ENCODE results near the gene ZNF644.
A peak's percentile ranks its signal among the peaks of the same experiment; 100 is the strongest.
"Not testable (repeated sequence)": the region's sequence is repeated elsewhere in the genome, so short reads cannot be mapped to it uniquely, and the experiment has no call there.

Gene ZNF644

DNA sequence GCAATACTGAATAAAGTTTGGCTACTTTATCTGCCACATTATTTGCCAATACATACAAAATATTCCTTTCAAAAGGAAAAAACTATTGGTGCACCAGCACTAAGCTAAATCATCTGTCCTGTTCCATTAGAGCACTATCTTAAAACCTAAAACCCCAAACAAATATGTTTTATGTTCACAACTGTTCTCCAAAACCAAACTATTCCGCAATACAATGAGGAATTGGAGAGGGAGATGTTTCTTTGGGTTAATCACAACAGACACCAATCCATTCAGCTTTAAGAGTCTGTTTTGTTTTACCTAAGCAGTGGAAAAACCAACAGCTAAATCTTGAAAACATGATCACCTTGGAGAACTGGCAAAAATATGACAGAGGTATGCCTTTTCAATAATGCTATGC lies 85.1 kb downstream of the ZNF644 start:
- no peak for DNase-seq (ENCODE audit: low read depth)
- TF ChIP-seq, protein P1, sequence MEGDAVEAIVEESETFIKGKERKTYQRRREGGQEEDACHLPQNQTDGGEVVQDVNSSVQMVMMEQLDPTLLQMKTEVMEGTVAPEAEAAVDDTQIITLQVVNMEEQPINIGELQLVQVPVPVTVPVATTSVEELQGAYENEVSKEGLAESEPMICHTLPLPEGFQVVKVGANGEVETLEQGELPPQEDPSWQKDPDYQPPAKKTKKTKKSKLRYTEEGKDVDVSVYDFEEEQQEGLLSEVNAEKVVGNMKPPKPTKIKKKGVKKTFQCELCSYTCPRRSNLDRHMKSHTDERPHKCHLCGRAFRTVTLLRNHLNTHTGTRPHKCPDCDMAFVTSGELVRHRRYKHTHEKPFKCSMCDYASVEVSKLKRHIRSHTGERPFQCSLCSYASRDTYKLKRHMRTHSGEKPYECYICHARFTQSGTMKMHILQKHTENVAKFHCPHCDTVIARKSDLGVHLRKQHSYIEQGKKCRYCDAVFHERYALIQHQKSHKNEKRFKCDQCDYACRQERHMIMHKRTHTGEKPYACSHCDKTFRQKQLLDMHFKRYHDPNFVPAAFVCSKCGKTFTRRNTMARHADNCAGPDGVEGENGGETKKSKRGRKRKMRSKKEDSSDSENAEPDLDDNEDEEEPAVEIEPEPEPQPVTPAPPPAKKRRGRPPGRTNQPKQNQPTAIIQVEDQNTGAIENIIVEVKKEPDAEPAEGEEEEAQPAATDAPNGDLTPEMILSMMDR (conservative IDR thresholded peaks at IDR 0.05; ENCODE audit: low read depth, low read length), result no peak
- no peak overlapping the region for H3K4me3 ChIP-seq (ENCODE audit: low read length)

- TF ChIP-seq, protein P1 (conservative IDR thresholded peaks at IDR 0.05; ENCODE audit: low read depth, low read length), result no peak
- DNase-seq (ENCODE audit: low read depth), result no peak
- H3K4me3 ChIP-seq (ENCODE audit: low read length), result no peak overlapping the region
Measured at GRCh38 chr1:90936061-90936460, 85.8 kb downstream of the ZNF644 start.

GRCh38 chr1:90928231-90928630 lies 93.6 kb downstream of the ZNF644 start:
- H3K4me3 ChIP-seq (ENCODE audit: low read length); DNase-seq (ENCODE audit: low read depth): not testable (repeated sequence)

DNA sequence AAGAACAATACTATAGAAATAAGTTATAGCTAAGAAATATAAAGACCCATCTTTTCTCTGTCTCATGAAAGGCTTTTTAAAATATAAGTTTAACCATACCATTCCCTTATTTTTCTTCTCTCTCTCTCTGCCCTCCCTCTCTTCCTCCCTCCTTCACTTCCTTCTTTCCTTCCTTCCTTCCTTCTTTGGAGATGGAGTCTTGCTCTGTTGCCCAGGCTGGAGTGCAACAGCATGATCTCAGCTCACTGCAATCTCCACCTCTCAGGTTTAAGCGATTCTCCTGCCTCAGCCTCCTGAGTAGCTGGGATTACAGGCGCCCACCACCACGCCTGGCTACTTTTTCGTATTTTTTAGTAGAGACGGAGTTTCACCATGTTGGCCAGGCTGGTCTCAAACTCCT lies 94.2 kb downstream of the ZNF644 start:
- DNase-seq (ENCODE audit: low read depth); H3K4me3 ChIP-seq (ENCODE audit: low read length): not testable (repeated sequence)

DNA sequence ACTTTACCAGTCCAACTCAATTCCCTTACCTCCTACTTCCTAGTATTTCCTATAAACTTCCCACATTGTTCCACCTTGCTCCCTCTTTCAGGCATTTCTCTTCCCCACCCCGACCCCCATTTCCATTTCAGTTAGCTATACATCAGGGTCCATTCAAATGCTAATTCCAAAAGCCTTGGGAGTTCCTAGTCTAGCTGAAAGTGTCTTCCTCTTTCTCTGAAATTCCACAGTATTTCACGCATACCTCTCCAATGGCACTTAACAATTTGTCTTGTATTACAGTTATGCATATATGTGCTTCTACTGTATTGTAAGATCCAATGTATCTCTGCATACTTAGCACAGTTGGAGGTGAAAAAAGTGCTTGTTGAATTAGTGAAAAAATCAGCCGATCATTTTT lies 94.9 kb downstream of the ZNF644 start:
- TF ChIP-seq, protein P1 (conservative IDR thresholded peaks at IDR 0.05; ENCODE audit: low read depth, low read length), result no peak
- H3K4me3 ChIP-seq (ENCODE audit: low read length), result no peak overlapping the region
- DNase-seq (ENCODE audit: low read depth), result no peak

DNA sequence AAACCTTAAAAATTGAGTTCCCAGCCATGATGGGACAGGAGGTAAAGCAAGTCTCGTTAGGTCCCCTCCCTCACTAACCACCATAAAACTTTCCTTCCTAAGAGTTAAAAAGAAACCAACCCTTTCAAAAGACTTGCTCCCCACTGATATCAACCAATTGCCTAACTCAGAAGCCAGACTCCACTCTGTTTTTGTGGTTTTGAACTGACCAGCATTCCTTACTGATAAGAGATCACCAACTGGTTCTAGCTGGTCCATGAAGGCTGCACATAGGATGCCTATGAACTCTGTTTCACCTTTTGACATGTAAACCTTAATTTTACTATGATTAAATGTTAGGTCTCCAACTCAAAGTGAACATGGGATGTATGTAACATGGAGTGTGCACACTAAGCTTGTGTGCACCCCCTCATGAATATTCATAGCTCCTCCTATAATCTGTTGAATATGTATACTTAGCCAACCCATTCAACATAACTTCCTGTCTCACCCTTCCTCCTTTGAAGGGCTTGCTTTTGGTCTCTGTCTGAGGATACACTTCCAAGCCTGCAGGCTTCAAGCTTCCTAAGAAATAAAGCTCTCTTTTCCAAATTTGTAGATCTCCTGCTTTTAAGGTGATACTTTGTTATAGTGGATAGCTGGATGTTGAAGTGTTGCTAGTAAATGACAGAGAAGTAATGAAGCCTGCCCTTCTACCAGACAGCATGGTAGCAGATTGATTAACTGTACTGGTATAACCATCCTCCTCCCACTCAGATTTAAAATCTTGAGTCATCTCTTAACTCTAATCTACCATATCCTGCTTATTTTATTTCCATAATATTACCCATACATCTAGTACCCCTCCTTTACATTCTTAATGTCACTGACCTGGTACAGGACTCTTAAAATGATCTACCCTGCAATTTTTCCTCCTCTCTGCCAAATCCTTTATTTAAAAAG lies 95.6 kb downstream of the ZNF644 start:
- TF ChIP-seq, protein P1 (conservative IDR thresholded peaks at IDR 0.05; ENCODE audit: low read depth, low read length), result no peak
- H3K4me3 ChIP-seq (ENCODE audit: low read length), result no peak overlapping the region
- peak; percentile 19 for DNase-seq (ENCODE audit: low read depth)

DNA sequence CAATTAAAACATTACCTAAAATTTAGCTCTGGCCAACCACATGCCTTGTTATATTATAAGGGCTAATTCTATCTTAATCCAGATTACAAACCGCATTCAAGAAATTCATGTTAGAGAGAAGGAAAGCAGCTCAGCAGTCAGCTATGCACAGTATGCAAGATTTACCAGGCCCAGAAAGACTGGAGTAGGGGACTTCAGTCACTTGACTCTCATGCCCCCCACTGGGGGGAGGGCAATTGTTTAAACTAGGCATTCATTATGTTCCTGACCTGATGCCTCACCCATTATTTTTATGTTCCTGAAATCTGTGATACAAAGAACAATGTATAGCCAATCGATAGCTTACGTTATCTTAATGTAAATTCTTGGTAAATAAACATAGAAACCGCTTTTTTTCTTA lies 96.9 kb downstream of the ZNF644 start:
- DNase-seq (ENCODE audit: low read depth), result peak; percentile 48
- TF ChIP-seq, protein P1 (conservative IDR thresholded peaks at IDR 0.05; ENCODE audit: low read depth, low read length), result no peak
- H3K4me3 ChIP-seq (ENCODE audit: low read length), result no peak overlapping the region

- no peak overlapping the region for H3K4me3 ChIP-seq (ENCODE audit: low read length)
- no peak for DNase-seq (ENCODE audit: low read depth)
- TF ChIP-seq, protein P1 (conservative IDR thresholded peaks at IDR 0.05; ENCODE audit: low read depth, low read length), result no peak
Measured at GRCh38 chr1:90922996-90923395, 98.8 kb downstream of the ZNF644 start.
